Type B pancreatic cell (in vitro differentiated cells): Measurements from ENCODE around the gene ASF1A. TPM values are rescaled to one million over a fixed set of nuclear protein-coding genes. Genes with fewer than 3 reads are reported as not detected.
A peak's percentile ranks its signal among the peaks of the same experiment; 100 is the strongest.

Source experiments
- DNase-seq: peaks from one replicate; pipeline ENCODE4 v3.0.0; 2021; ENCODE audit warnings: mixed read lengths; ENCODE audit not compliant: unreplicated experiment; ENCODE audit errors: extremely low spot score
- H3K27ac Mint-ChIP-seq: 2 replicates; pipeline ENCODE4 v1.8.0; 2021; ENCODE audit warnings: mild to moderate bottlenecking, mixed read lengths
- H3K27me3 Mint-ChIP-seq: 2 replicates; pipeline ENCODE4 v1.8.0; 2021; ENCODE audit warnings: mixed read lengths
- H3K36me3 Mint-ChIP-seq: 2 replicates; pipeline ENCODE4 v1.8.0; 2021; ENCODE audit warnings: mixed read lengths
- H3K4me1 Mint-ChIP-seq: one replicate; pipeline ENCODE4 v1.8.0; 2021; ENCODE audit warnings: mixed read lengths; ENCODE audit not compliant: unreplicated experiment
- H3K4me3 Mint-ChIP-seq: 2 replicates; pipeline ENCODE4 v1.8.0; 2021; ENCODE audit warnings: mild to moderate bottlenecking, mixed read lengths
- H3K9me3 Mint-ChIP-seq: 2 replicates; pipeline ENCODE4 v1.8.0; 2021; ENCODE audit warnings: mixed read lengths
- total RNA-seq: library from RNA; stranded (reverse); gene quantifications from 2 replicates; pipeline ENCODE4 v1.2.1, GENCODE V29; 2021; ENCODE audit warnings: low replicate concordance
- TF ChIP-seq, protein P1 (sequence below): fragments of 200-600 bp; sonication (generic); conservative IDR thresholded peaks from 2 replicates; pipeline ENCODE4 v1.5.0; 2021; ENCODE audit warnings: antibody characterized with exemption, mild to moderate bottlenecking

The ASF1A gene
- total RNA-seq, 1 donor from 2014 or later = 32.5 TPM

DNA sequence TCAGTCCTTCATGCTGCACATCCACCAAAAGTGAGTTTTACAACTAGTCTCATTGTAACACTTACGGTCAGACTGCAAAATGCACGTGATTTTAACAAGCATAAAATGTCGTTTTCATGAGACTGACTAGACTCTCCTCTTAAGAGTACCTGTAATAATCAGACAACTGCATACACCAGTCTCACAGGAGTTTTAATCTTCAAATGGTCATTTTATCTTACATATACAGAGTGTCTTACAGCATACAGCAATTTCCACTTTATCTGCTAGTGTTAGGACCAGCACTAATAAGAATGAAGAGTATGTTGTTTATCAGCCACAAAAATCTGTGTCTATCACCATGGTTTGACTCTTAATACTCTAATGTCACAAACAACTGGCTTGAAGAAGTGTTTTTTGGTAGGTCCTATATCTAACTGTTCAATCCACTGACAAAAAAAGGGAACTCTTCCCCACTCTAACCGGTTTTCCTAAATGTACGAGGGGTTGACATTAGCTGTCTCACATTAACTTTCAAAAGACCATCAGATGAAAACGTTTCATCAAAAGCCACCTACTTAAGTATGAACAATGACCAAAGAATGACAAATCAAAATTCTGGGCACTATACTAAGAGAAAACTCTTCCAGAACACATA is 1.5 kb upstream of the ASF1A start:
- TF ChIP-seq, protein P1, sequence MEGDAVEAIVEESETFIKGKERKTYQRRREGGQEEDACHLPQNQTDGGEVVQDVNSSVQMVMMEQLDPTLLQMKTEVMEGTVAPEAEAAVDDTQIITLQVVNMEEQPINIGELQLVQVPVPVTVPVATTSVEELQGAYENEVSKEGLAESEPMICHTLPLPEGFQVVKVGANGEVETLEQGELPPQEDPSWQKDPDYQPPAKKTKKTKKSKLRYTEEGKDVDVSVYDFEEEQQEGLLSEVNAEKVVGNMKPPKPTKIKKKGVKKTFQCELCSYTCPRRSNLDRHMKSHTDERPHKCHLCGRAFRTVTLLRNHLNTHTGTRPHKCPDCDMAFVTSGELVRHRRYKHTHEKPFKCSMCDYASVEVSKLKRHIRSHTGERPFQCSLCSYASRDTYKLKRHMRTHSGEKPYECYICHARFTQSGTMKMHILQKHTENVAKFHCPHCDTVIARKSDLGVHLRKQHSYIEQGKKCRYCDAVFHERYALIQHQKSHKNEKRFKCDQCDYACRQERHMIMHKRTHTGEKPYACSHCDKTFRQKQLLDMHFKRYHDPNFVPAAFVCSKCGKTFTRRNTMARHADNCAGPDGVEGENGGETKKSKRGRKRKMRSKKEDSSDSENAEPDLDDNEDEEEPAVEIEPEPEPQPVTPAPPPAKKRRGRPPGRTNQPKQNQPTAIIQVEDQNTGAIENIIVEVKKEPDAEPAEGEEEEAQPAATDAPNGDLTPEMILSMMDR = no peak
- no peak for DNase-seq
- Mint-ChIP-seq H3K9me3 (no peaks in the 10 kb centered on the region), H3K4me3 (peak overlapping the region; percentile 95), H3K27ac (peak overlapping the region; percentile 99), H3K4me1 (peaks cover 38% of the 10 kb centered on the region), H3K27me3 (peaks cover 4% of the 10 kb centered on the region), H3K36me3 (peaks cover 5% of the 10 kb centered on the region)

DNA sequence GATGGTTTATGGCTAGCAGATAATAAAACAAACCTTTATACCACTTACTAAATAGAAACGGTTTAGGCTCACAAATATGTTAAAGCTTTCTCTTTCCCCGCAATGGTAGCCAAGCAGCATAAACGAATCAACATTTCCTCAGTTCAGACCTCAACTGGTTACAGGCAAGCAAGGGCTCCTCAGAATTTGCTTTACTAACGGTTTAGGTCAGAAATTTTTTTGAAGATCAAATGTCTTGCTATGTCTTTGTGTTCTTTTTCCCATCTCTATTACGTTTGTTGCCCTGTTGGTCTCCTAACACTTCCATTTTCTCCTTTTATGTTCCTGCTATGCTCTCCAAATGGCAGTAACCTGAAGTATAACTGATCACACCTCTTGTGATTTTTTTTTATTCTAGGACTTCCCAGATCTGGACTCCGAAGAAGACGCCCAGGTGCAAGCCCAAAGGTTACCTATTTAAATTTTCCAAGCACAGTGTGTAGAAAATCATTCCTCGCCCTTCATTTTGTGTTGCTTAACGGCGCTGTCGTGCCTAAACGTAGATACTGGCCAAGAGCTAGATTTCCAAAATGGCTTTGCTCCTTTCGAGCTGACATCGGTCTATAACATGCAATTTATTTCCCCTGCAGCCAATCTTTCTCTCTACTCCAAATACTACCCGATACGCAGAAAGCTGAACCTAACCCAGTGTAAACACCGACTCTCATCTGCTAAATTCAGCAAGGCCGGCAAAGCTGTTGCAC is 717 bp upstream of the ASF1A start:
- Mint-ChIP-seq H3K36me3 (peaks cover 11% of the 10 kb centered on the region), H3K27me3 (peaks cover 4% of the 10 kb centered on the region), H3K9me3 (no peaks in the 10 kb centered on the region), H3K27ac (peak overlapping the region; percentile 99), H3K4me1 (peaks cover 38% of the 10 kb centered on the region), H3K4me3 (peak overlapping the region; percentile 95)
- DNase-seq = no peak
- TF ChIP-seq, protein P1 = no peak

DNA sequence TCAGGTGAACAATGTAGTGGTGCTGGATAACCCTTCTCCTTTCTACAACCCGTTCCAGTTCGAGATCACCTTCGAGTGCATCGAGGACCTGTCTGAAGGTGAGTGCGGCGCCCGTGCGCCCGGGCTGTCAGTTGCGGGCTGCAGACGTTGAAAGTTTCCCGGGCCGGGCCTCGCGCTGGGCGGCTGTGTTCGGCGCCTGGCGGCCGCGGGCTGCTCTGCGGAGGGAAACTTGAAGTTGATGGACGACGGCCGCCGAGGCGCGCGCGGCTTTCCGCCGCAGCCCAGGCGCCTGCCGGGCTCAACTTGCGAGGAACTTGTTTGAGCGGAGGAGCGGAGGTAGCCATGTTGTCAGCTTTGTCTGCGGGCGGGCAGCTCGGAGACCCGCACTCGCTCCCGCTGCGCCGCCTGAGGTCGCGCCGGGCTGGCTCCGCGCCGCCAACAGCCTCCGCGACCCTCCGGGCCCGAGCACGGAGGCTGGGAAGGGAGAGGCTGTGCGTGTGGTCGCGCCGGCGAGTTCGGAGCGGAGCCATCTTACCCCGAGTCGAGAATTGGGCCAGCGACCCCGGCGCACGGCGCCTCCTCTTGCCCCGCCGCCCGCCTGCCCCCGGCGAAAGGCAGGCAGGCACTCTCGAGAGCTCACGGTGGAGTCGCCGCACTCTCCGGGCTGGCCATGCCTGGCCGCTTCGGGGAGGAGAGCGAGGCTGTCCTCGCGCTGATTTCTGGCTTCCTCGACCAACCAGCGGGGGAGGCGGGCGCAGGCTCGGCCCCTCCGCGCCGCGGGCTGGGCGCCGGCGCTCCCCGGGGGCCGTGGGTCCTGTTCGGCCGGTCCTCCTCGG is 691 bp downstream of the ASF1A start:
- peaks cover 4% of the 10 kb centered on the region for H3K27me3 Mint-ChIP-seq
- peaks cover 19% of the 10 kb centered on the region for H3K36me3 Mint-ChIP-seq
- DNase-seq = peak; percentile 82
- H3K9me3 Mint-ChIP-seq = no peaks in the 10 kb centered on the region
- TF ChIP-seq, protein P1 = peak; percentile 44
- peaks cover 36% of the 10 kb centered on the region for H3K4me1 Mint-ChIP-seq
- H3K4me3 Mint-ChIP-seq = peak overlapping the region; percentile 95
- peak overlapping the region; percentile 99 for H3K27ac Mint-ChIP-seq

DNA sequence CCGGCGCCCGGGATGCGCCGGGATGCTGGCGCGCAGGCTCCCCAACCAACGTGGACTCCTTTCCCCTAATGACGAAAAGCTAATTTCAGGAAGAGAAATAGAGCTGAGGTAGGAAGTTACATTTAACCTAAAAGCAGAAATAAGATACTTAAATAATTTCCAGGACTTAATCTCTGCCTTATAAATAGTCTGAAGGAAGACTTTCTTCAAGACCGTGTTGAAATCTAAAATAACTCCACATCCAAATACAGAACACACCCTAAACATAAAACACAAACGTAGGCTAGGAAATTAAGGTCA is 1.3 kb downstream of the ASF1A start:
- Mint-ChIP-seq H3K9me3 (no peaks in the 10 kb centered on the region), H3K4me1 (peaks cover 40% of the 10 kb centered on the region), H3K27me3 (peaks cover 4% of the 10 kb centered on the region), H3K27ac (peak overlapping the region; percentile 95), H3K36me3 (peaks cover 23% of the 10 kb centered on the region), H3K4me3 (peak overlapping the region; percentile 91)
- TF ChIP-seq, protein P1 = no peak
- no peak for DNase-seq

DNA sequence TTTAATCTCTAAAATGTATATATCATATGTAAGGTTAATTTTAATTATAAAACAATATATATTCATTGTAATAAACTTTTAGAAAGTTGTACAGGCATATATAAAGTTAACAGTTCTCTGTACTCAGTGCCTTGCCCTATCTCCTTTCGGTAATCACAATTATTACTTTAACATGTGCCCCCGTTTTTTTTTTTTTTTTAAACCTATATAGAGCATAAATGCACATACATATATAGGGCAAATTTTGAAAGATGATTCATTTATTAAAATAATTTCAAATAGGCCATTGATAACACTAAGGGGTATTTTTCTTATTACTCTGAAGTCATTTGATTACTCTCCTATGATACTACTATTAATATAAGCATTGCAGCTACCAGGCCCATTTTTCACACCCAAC is 1.9 kb downstream of the ASF1A start:
- Mint-ChIP-seq H3K4me1 (peaks cover 45% of the 10 kb centered on the region), H3K36me3 (peaks cover 23% of the 10 kb centered on the region), H3K9me3 (no peaks in the 10 kb centered on the region), H3K27ac (peak overlapping the region; percentile 95), H3K4me3 (peak overlapping the region; percentile 87), H3K27me3 (peaks cover 4% of the 10 kb centered on the region)
- DNase-seq = no peak
- TF ChIP-seq, protein P1 = no peak
